ENCODE data around the gene MTR. TPM values are rescaled to one million over a fixed set of nuclear protein-coding genes. Genes with fewer than 3 reads are reported as not detected.
"Not testable (repeated sequence)": the region's sequence is repeated elsewhere in the genome, so short reads cannot be mapped to it uniquely, and the experiment has no call there.

MTR gene
- total RNA-seq, 2 donors from 2014 or later: 18.8 to 48.7 TPM

DNA sequence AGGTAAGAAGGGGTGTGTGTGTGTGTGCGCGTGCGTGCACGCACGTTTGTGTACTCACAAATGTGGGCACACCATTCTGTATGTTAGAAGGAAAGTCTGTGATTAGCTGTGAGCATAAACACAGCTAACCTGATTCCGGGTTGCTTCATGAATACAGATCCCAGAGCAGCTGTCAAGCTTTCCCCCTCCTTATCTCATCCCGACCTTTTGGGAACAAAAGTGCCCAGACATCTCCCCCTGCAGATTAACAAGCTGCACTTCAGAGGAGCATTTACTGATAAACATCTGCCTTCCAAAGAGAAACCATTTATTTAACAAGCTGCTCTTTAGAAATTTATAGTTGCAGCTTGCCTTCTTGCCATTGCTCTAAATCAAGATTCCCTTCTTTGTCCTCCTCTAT, 112.1 kb downstream of the MTR start:
- H3K9me3 ChIP-seq: no peaks in the 10 kb centered on the region
- H3K36me3 ChIP-seq: no peaks in the 10 kb centered on the region
- DNase-seq (ENCODE audit: low spot score): no peak
- TF ChIP-seq, protein P1, sequence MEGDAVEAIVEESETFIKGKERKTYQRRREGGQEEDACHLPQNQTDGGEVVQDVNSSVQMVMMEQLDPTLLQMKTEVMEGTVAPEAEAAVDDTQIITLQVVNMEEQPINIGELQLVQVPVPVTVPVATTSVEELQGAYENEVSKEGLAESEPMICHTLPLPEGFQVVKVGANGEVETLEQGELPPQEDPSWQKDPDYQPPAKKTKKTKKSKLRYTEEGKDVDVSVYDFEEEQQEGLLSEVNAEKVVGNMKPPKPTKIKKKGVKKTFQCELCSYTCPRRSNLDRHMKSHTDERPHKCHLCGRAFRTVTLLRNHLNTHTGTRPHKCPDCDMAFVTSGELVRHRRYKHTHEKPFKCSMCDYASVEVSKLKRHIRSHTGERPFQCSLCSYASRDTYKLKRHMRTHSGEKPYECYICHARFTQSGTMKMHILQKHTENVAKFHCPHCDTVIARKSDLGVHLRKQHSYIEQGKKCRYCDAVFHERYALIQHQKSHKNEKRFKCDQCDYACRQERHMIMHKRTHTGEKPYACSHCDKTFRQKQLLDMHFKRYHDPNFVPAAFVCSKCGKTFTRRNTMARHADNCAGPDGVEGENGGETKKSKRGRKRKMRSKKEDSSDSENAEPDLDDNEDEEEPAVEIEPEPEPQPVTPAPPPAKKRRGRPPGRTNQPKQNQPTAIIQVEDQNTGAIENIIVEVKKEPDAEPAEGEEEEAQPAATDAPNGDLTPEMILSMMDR (IDR thresholded peaks at IDR 0.05): no peak
- TF ChIP-seq POLR2AphosphoS5 (IDR thresholded peaks at IDR 0.05) (no peak), POLR2A (IDR thresholded peaks at IDR 0.05) (no peak)
- H3K4me3 ChIP-seq: no peak overlapping the region
- no peak overlapping the region for H3K27ac ChIP-seq
- WGBS: 9% methylated on average over 7 of the region's 7 CpGs
- H3K4me1 ChIP-seq (replicated peaks): no peaks in the 10 kb centered on the region
- intact Hi-C loops (cut with DNase I): no loop called here
- no peaks in the 10 kb centered on the region for H3K27me3 ChIP-seq (replicated peaks; ENCODE audit: insufficient read depth)

DNA sequence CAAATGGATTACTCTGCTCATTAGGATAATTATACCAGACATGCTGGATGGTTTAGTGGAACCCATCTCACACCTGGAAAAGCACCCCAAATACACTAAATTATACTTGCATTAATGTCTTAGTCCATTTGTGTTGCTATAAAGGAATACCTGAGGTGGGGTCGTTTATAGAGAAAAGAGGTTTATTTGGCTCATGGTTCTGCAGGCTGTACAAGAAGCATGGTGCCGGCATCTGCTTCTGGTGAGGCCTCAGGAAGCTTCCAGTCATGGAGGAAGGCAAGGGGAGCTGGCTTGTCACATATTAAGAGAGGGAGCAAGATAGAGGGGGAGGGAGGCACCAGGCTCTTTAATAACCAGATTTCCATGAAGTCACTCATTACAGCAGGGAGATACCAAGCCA, 113.6 kb downstream of the MTR start:
- H3K9me3 ChIP-seq: no peaks in the 10 kb centered on the region
- H3K4me3 ChIP-seq: no peak overlapping the region
- no peaks in the 10 kb centered on the region for H3K36me3 ChIP-seq
- intact Hi-C loops (cut with DNase I): no loop called here
- no peak for TF ChIP-seq POLR2AphosphoS5 (IDR thresholded peaks at IDR 0.05)
- TF ChIP-seq POLR2A (IDR thresholded peaks at IDR 0.05): no peak
- TF ChIP-seq, protein P1 (IDR thresholded peaks at IDR 0.05): no peak
- H3K4me1 ChIP-seq (replicated peaks): no peaks in the 10 kb centered on the region
- no peak overlapping the region for H3K27ac ChIP-seq
- WGBS: 90% methylated on average over 2 of the region's 2 CpGs
- no peak for DNase-seq (ENCODE audit: low spot score)
- H3K27me3 ChIP-seq (replicated peaks; ENCODE audit: insufficient read depth): no peaks in the 10 kb centered on the region

DNA sequence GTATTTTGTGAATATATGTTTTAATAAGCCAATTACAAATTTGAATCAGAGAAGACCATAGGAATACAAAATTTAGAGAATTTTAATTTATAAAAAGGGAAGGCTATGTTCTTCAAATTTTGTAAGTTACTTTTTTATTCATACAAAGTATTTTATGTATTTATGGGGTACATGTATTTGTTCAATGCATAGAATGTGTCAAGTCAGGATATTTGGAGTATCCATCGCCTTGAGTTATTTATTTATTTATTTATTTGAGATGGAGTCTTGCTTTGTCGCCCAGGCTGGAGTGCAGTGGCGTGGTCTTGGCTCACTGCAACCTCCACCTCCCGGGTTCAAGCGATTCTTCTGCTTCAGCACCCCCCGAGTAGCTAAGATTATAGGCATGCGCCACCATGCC, 116.0 kb downstream of the MTR start:
- H3K4me1 ChIP-seq (replicated peaks); intact Hi-C loops (cut with DNase I); DNase-seq (ENCODE audit: low spot score); H3K36me3 ChIP-seq; H3K9me3 ChIP-seq; H3K27me3 ChIP-seq (replicated peaks; ENCODE audit: insufficient read depth); H3K4me3 ChIP-seq; H3K27ac ChIP-seq: not testable (repeated sequence)
- 96% methylated on average over 7 of the region's 7 CpGs for WGBS

DNA sequence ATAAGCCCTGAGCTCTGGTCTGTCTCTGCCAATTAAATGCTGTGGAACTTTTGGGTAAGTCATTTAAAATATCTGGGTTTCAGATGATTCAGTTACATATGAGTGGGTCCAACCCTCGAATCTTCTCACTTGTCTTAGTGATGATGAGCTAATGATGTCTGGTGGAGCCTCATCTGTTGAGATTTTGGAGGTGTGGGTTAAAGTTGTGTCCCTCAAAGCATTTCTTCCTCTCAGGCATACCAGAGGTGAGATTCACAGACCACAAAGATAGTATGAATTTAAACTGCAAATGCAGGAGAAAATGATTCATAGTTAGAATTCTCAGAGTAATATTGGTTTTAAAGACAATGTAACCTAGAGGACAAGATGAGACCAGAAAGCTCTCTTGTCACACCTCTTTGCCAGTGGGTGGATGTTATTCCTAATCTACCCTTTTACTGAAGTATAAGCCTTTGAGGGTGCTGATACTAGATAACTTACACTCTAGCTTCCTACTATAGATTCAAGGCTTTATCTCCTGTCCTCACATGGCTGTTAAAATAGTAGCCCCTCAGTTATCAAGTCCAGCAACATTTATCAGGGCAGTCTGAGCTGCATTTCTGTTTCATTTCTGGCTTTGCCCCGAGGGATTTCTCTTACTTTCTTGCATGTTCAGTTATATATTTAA, 118.4 kb downstream of the MTR start:
- intact Hi-C loops (cut with DNase I): no loop called here
- Histone ChIP-seq H3K27ac (no peak overlapping the region), H3K9me3 (no peaks in the 10 kb centered on the region), H3K4me1 (replicated peaks) (no peaks in the 10 kb centered on the region), H3K36me3 (no peaks in the 10 kb centered on the region), H3K27me3 (replicated peaks; ENCODE audit: insufficient read depth) (no peaks in the 10 kb centered on the region), H3K4me3 (no peak overlapping the region)
- TF ChIP-seq, protein P1 (IDR thresholded peaks at IDR 0.05): no peak
- TF ChIP-seq POLR2A (IDR thresholded peaks at IDR 0.05) (no peak), POLR2AphosphoS5 (IDR thresholded peaks at IDR 0.05) (no peak)
- WGBS: 77% methylated on average over 2 of the region's 2 CpGs
- DNase-seq (ENCODE audit: low spot score): no peak

DNA sequence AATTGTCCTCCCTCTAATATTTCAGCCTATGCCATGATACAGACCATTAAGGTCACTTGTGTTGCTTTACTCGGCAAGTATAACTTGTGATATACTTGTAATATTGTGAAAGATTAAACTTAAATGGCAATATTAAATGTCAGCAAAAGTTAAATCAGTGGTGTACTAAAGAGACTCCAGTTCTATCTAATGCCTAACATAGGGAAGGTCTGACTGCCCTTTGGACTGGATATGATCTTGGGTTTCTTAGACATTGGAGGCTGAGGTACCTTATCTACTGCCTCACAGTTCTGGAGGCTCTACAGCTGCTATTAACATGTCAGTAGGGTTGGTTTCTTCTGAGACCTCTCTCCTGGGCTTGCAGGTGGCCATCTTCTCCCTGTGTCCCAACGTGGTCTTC, 119.3 kb downstream of the MTR start:
- Histone ChIP-seq H3K4me1 (replicated peaks) (no peaks in the 10 kb centered on the region), H3K9me3 (no peaks in the 10 kb centered on the region), H3K4me3 (no peak overlapping the region), H3K36me3 (no peaks in the 10 kb centered on the region), H3K27ac (no peak overlapping the region), H3K27me3 (replicated peaks; ENCODE audit: insufficient read depth) (no peaks in the 10 kb centered on the region)
- DNase-seq (ENCODE audit: low spot score): no peak
- intact Hi-C loops (cut with DNase I): no loop called here
- TF ChIP-seq, protein P1 (IDR thresholded peaks at IDR 0.05): no peak
- no peak for TF ChIP-seq POLR2A (IDR thresholded peaks at IDR 0.05)
- TF ChIP-seq POLR2AphosphoS5 (IDR thresholded peaks at IDR 0.05): no peak
- 84% methylated on average over 2 of the region's 2 CpGs for WGBS

Measured in prostate gland (tissue), 2 donors.